Testis (tissue), 2 donors: ENCODE data around the gene LCOR.

ENCODE experiments used
- POLR2A ChIP-seq: fragments of 450-650 bp; IDR thresholded peaks from one replicate; pipeline ENCODE4 v1.6.1; 2017; ENCODE audit warnings: antibody characterized with exemption, mild to moderate bottlenecking, moderate library complexity
- TF ChIP-seq, protein P1 (sequence below), 3 experiments: fragments of 450-650 bp in 2 of 3; fragments of 200-600 bp in 1 of 3; sonication (generic) in 1 of 3; IDR thresholded peaks; one replicate each; pipeline ENCODE4 v1.5.1; 2016 to 2019; ENCODE audit warnings: antibody characterized with exemption in 3 of 3, mild to moderate bottlenecking in 2 of 3, moderate library complexity in 1 of 3

DNA sequence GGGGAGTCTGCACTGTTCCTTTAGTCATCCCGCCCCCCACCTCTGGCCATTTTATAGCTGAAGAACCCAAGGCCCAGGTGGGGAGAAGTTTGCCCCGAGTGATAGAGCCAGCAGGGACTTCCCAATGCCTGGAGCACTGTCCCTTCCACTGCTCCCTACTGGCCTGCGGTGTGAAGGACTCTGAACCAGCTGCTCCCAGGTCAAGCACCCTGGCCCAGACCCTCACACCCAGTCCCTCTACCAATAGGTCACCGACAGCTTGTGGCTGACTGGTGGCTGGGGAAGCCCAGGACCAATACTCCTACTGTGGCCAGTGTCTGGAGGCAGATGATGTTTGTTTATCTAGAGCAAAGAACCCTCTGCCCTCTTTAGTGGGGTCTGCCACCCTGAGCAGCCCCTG is 167.9 kb downstream of the LCOR start:
- TF ChIP-seq, protein P1, sequence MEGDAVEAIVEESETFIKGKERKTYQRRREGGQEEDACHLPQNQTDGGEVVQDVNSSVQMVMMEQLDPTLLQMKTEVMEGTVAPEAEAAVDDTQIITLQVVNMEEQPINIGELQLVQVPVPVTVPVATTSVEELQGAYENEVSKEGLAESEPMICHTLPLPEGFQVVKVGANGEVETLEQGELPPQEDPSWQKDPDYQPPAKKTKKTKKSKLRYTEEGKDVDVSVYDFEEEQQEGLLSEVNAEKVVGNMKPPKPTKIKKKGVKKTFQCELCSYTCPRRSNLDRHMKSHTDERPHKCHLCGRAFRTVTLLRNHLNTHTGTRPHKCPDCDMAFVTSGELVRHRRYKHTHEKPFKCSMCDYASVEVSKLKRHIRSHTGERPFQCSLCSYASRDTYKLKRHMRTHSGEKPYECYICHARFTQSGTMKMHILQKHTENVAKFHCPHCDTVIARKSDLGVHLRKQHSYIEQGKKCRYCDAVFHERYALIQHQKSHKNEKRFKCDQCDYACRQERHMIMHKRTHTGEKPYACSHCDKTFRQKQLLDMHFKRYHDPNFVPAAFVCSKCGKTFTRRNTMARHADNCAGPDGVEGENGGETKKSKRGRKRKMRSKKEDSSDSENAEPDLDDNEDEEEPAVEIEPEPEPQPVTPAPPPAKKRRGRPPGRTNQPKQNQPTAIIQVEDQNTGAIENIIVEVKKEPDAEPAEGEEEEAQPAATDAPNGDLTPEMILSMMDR (IDR thresholded peaks at IDR 0.05), result no peak
- no peak for TF ChIP-seq POLR2A
